Peyer's patch (tissue), 4 donors: ENCODE measurements around the gene ATRN.

ENCODE experiments used
- POLR2A ChIP-seq, 2 donors: fragments of 450-650 bp; IDR thresholded peaks; one replicate each; pipeline ENCODE4 v1.5.1; 2017; ENCODE audit warnings: antibody characterized with exemption in 2 of 2, mild to moderate bottlenecking in 2 of 2, moderate library complexity in 2 of 2
- TF ChIP-seq, protein P1 (sequence below), 6 experiments: fragments of 450-650 bp in 4 of 6; fragments of 200-600 bp in 2 of 6; sonication (generic) in 1 of 6; IDR thresholded peaks; one replicate each; pipeline ENCODE4 v1.5.1; 2017 to 2019; ENCODE audit warnings: antibody characterized with exemption in 6 of 6, mild to moderate bottlenecking in 3 of 6, moderate library complexity in 1 of 6

DNA sequence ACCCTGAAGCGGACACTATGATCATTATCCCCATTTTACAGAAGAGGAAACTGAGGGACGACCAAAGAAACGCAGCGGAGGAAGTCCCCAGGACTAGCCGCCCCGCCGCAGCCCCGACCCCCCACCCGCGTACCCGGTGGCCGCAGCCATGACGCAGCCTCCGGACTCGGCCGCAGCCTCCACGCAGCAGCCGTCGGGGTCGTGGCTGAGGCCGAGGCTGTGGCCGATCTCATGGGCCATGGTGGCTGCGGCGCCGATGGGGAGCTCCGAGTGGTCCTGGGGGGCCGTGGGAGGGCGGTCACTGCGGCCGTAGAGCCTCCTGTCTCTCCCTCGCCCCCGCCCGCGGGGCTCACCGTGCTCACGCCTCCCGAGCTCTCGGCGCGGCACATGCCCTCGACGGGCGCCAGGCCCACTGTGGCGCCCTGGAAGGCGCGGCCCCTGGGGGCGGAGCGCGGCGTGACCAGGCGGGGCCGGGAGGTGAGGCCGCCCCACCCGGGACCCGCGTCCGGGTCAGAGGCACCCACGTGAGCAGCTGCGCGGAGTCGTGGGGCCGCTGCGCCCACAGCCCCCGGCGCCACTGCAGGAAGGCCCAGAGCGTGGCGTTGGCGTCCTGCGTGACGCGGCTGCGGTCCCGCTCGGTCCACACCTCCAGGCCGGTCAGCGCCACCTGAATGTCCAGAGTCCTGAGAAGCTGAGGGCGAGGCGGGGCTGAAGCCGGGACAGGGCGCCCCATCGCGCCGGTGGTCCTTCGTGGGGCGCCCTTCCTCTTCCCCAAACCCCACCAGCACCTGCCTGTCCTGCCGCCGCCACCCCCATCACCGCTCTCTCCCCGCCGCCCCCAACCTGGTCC lies 202.6 kb downstream of the ATRN start:
- TF ChIP-seq, protein P1, sequence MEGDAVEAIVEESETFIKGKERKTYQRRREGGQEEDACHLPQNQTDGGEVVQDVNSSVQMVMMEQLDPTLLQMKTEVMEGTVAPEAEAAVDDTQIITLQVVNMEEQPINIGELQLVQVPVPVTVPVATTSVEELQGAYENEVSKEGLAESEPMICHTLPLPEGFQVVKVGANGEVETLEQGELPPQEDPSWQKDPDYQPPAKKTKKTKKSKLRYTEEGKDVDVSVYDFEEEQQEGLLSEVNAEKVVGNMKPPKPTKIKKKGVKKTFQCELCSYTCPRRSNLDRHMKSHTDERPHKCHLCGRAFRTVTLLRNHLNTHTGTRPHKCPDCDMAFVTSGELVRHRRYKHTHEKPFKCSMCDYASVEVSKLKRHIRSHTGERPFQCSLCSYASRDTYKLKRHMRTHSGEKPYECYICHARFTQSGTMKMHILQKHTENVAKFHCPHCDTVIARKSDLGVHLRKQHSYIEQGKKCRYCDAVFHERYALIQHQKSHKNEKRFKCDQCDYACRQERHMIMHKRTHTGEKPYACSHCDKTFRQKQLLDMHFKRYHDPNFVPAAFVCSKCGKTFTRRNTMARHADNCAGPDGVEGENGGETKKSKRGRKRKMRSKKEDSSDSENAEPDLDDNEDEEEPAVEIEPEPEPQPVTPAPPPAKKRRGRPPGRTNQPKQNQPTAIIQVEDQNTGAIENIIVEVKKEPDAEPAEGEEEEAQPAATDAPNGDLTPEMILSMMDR (IDR thresholded peaks at IDR 0.05), result no peak
- TF ChIP-seq POLR2A (IDR thresholded peaks at IDR 0.05), result no peak
